Measurements from ENCODE around the gene KCNJ14.
A peak's percentile ranks its signal among the peaks of the same experiment; 100 is the strongest.

Gene KCNJ14

GRCh38 chr19:48502350-48503018, 47.1 kb downstream of the KCNJ14 start:
- no peak for DNase-seq (ENCODE audit: low read depth in 1 of 2, low spot score in 1 of 2)

GRCh38 chr19:48506138-48506733, 50.9 kb downstream of the KCNJ14 start:
- DNase-seq (ENCODE audit: low read depth in 1 of 2, low spot score in 1 of 2): no peak

- DNase-seq (ENCODE audit: low read depth in 1 of 2, low spot score in 1 of 2): no peak
Observed at GRCh38 chr19:48507911-48508439, 52.6 kb downstream of the KCNJ14 start.

- no peak for DNase-seq (ENCODE audit: low read depth in 1 of 2, low spot score in 1 of 2)
Observed at GRCh38 chr19:48508729-48509411, 53.5 kb downstream of the KCNJ14 start.

- DNase-seq (ENCODE audit: low read depth in 1 of 2, low spot score in 1 of 2): no peak
Observed at GRCh38 chr19:48509467-48510194, 54.3 kb downstream of the KCNJ14 start.

GRCh38 chr19:48510421-48511268, 55.3 kb downstream of the KCNJ14 start:
- DNase-seq (ENCODE audit: low read depth in 1 of 2, low spot score in 1 of 2): peak; percentile 60 to 64

- no peak for DNase-seq (ENCODE audit: low read depth in 1 of 2, low spot score in 1 of 2)
Observed at GRCh38 chr19:48511321-48511731, 56.0 kb downstream of the KCNJ14 start.

GRCh38 chr19:48511800-48512503, 56.6 kb downstream of the KCNJ14 start, which contains the start of gene LMTK3:
Gene LMTK3 (minus strand): TSS chr19:48511835. CDS start chr19:48511576, 259 bp downstream.
- DNase-seq (ENCODE audit: low read depth in 1 of 2, low spot score in 1 of 2): peak; percentile 61 to 70

- no peak for DNase-seq (ENCODE audit: low read depth in 1 of 2, low spot score in 1 of 2)
Observed at GRCh38 chr19:48512504-48513288, 57.3 kb downstream of the KCNJ14 start.

GRCh38 chr19:48513289-48514122, 58.1 kb downstream of the KCNJ14 start:
- peak; percentile 40 to 55 for DNase-seq (ENCODE audit: low read depth in 1 of 2, low spot score in 1 of 2)

GRCh38 chr19:48514123-48514458, 58.7 kb downstream of the KCNJ14 start:
- DNase-seq (ENCODE audit: low read depth in 1 of 2, low spot score in 1 of 2): no peak

- DNase-seq (ENCODE audit: low read depth in 1 of 2, low spot score in 1 of 2): no peak
Observed at GRCh38 chr19:48516536-48516935, 61.2 kb downstream of the KCNJ14 start.
